ENCODE measurements around the gene INPP4B.
A peak's percentile ranks its signal among the peaks of the same experiment; 100 is the strongest.

The INPP4B gene

DNA sequence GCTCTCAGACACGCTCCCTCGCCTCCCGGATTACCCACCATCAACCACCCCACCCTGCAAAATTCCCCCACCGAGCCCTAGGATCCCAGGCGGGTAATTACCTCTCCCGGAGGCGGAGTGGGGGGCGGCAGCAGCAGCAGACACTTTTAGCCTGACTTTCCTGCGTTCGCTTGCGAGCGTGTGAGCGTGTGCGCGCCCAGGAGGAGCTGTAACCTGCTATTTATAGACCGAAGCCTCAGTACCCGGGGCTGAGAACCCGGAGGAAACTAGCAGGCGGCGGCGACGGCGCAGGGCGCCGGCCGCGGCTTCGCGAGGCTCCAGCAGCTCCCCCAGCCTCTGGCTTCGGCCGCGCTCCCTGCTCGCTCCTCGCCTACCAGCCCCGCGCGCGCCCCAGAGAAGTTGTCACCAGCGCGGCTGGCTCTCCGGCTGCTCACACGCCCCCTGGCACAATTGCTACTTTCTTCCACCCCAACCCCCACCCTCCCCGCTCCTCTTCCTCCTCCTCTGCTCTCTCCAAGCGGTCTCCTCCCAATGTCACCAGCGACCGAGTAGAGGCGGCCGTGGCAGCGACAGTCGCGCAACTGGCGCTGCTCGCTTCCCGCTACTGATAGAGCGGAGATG lies at the start of gene INPP4B:
TSS of gene INPP4B (minus strand) at position 194 of the 621 bp plus-strand sequence.
- H3K4me1 ChIP-seq (ENCODE audit: insufficient read depth, low read length), result peaks cover 20% of the 10 kb centered on the region
- peak within 1 kb of the TSS; percentile 43 for H3K9ac ChIP-seq (ENCODE audit: low read length)
- H3K36me3 ChIP-seq (ENCODE audit: insufficient read depth, low read length), result no peaks in the 10 kb centered on the region
- no peaks in the 10 kb centered on the region for H3K9me3 ChIP-seq (ENCODE audit: low read length)
- H3K27ac ChIP-seq (ENCODE audit: low read depth, low read length), result peak within 1 kb of the TSS; percentile 80
- H3K27me3 ChIP-seq (ENCODE audit: control insufficient read depth in 1 of 2, insufficient read depth in 2 of 2, low read length in 2 of 2), result peaks cover 0 to 8% of the 10 kb centered on the region in 2 donors
- H3K4me3 ChIP-seq (ENCODE audit: low read depth in 1 of 2, low read length in 2 of 2), result peak within 1 kb of the TSS; percentile 77 to 84

DNA sequence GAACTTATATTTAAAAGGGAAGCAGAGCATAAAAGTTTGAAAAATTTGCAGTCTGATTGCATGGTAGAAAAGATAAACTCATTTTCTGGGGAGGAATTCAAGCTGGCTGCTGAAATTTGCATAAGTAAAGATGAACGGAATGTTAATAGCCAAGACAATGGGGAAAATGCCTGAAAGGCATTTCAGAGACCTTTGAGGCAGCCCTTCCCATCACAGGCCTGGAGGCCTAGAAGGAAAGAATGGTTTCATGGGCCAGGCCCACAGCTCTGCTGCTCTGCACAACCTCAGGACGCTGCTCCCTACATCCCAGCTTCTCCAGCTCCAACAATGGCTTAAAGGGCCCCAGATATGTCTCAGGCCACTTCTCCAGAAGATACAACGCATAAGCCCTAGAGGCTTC lies 46.9 kb upstream of the INPP4B start:
- Histone ChIP-seq H3K27me3 (ENCODE audit: control insufficient read depth in 1 of 2, insufficient read depth in 2 of 2, low read length in 2 of 2) (no peaks in the 10 kb centered on the region), H3K4me1 (ENCODE audit: insufficient read depth, low read length) (no peaks in the 10 kb centered on the region), H3K9me3 (ENCODE audit: low read length) (no peaks in the 10 kb centered on the region), H3K9ac (ENCODE audit: low read length) (no peak overlapping the region), H3K4me3 (ENCODE audit: low read depth in 1 of 2, low read length in 2 of 2) (no peak overlapping the region), H3K36me3 (ENCODE audit: insufficient read depth, low read length) (no peaks in the 10 kb centered on the region), H3K27ac (ENCODE audit: low read depth, low read length) (no peak overlapping the region)

DNA sequence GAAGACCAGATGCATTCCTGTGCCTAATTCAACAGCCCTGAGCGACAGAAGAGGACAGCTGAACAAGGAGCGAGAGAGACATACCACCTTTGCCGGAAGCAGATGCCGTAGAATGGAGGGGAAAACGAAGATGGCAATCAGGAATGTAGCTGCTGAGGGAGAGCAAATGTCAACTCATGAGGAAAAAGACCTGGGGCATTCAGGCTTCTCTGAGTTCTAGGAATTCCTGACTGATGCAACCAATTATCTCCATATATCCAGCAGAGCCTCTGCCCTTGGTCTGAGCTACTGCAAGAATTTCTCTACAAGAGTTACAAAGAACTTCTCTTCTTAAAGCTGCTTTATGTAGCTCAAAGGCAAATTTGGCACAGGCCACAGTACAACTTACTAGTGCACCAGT lies 40.5 kb upstream of the INPP4B start:
- Histone ChIP-seq H3K4me3 (ENCODE audit: low read depth in 1 of 2, low read length in 2 of 2) (no peak overlapping the region), H3K27ac (ENCODE audit: low read depth, low read length) (no peak overlapping the region), H3K4me1 (ENCODE audit: insufficient read depth, low read length) (no peaks in the 10 kb centered on the region), H3K9me3 (ENCODE audit: low read length) (no peaks in the 10 kb centered on the region), H3K9ac (ENCODE audit: low read length) (no peak overlapping the region), H3K36me3 (ENCODE audit: insufficient read depth, low read length) (no peaks in the 10 kb centered on the region), H3K27me3 (ENCODE audit: control insufficient read depth in 1 of 2, insufficient read depth in 2 of 2, low read length in 2 of 2) (no peaks in the 10 kb centered on the region)

DNA sequence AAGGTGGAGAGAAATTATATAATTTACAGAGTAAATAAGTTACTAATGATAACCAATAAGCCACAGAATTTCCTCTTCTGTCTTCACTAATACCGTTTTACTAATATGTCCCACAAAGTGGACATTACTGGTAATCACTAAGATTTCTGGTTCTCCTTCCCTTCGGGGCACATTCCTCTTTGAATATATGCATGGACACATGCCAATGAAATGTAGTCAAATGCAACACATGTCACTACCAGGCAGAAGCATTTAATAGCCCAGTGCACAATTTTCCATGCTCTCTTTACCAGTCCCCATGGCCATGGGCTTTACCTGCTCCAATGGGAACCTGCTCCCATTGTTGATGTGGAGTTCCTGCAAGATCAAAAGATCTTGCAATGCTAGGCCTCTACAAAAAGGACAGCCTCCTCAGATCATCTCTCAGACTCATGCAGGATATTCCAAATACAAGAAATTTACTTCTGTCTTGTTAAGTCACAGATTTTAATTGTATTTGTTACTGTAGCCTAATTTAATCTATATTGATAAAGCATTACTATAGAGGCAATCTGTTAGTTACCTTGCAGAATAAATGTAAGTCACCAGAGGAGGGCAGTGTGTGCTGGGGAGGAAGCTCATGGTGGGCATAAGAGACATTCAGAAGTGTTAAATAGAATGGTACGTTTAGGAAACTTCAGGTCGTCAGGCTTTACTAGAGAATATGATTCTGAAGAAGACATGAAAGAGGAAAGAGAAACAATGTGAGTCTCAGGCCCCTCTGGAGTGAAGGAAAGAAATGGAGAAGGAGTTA lies 37.1 kb upstream of the INPP4B start:
- no peaks in the 10 kb centered on the region for H3K9me3 ChIP-seq (ENCODE audit: low read length)
- H3K27ac ChIP-seq (ENCODE audit: low read depth, low read length), result no peak overlapping the region
- H3K27me3 ChIP-seq (ENCODE audit: control insufficient read depth in 1 of 2, insufficient read depth in 2 of 2, low read length in 2 of 2), result no peaks in the 10 kb centered on the region
- no peaks in the 10 kb centered on the region for H3K36me3 ChIP-seq (ENCODE audit: insufficient read depth, low read length)
- no peak overlapping the region for H3K9ac ChIP-seq (ENCODE audit: low read length)
- H3K4me3 ChIP-seq (ENCODE audit: low read depth in 1 of 2, low read length in 2 of 2), result no peak overlapping the region
- H3K4me1 ChIP-seq (ENCODE audit: insufficient read depth, low read length), result no peaks in the 10 kb centered on the region

DNA sequence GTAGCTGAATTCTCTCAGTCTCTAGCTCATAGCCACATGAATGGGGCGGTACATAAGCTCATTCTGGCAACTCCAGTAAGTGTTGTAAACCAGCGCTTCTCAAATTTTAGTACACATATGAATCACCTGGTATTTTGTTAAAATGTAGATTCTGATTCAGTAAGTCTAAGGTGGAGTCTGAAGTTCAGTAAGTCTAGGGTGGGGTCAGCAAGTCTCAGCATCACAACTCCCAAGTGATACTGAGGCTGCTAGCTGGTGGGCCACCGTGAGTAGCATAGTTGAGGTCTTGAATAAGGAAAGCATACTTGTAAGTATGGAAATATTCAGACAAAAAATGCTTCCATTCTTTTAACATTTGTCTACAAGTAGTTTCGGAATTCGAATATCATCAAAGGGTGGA lies 36.1 kb upstream of the INPP4B start:
- Histone ChIP-seq H3K9me3 (ENCODE audit: low read length) (no peaks in the 10 kb centered on the region), H3K36me3 (ENCODE audit: insufficient read depth, low read length) (no peaks in the 10 kb centered on the region), H3K27me3 (ENCODE audit: control insufficient read depth in 1 of 2, insufficient read depth in 2 of 2, low read length in 2 of 2) (no peaks in the 10 kb centered on the region), H3K4me1 (ENCODE audit: insufficient read depth, low read length) (no peaks in the 10 kb centered on the region), H3K27ac (ENCODE audit: low read depth, low read length) (no peak overlapping the region), H3K4me3 (ENCODE audit: low read depth in 1 of 2, low read length in 2 of 2) (no peak overlapping the region), H3K9ac (ENCODE audit: low read length) (no peak overlapping the region)

DNA sequence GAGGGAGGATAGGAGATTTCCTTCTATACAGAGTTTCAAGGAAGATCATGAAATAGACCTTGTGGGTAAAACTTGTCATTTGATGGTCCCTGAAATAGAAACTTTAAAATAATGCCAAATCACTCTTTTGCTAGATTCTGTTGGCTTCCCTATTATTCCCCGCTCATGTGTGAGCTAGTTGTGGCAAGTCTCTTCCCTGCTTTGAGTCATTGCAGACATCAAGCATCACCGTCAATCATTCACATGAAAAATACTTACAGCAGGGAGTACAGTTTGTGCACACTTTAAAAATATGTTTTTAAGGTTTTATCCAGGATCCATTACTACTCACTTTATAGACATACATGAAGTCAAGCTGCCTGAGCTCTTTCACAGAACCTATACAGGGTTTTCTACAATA lies 35.2 kb upstream of the INPP4B start:
- no peaks in the 10 kb centered on the region for H3K4me1 ChIP-seq (ENCODE audit: insufficient read depth, low read length)
- no peak overlapping the region for H3K9ac ChIP-seq (ENCODE audit: low read length)
- no peak overlapping the region for H3K27ac ChIP-seq (ENCODE audit: low read depth, low read length)
- H3K36me3 ChIP-seq (ENCODE audit: insufficient read depth, low read length), result no peaks in the 10 kb centered on the region
- H3K4me3 ChIP-seq (ENCODE audit: low read depth in 1 of 2, low read length in 2 of 2), result no peak overlapping the region
- H3K27me3 ChIP-seq (ENCODE audit: control insufficient read depth in 1 of 2, insufficient read depth in 2 of 2, low read length in 2 of 2), result no peaks in the 10 kb centered on the region
- H3K9me3 ChIP-seq (ENCODE audit: low read length), result no peaks in the 10 kb centered on the region

DNA sequence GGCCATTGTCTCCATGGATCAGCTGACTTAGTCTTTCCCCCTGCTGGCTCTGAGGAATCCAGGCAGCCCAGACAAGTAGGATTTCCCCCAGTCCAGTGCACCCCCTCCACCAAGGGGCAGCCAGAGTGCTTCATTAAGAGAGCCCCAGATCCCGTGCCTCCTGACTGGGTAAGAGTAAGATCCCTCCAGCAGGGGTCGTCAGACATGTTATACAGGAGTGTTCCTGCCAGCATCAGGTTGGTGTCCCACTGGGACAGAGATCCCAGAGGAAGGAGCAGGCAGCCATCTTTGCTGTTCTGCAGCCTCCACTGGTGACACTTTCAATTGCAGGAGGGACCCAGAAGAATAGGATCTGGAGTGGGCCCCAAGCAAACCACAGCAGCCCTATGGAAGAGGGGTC lies 29.0 kb upstream of the INPP4B start:
- Histone ChIP-seq H3K9ac (ENCODE audit: low read length) (no peak overlapping the region), H3K9me3 (ENCODE audit: low read length) (no peaks in the 10 kb centered on the region), H3K27ac (ENCODE audit: low read depth, low read length) (no peak overlapping the region), H3K4me3 (ENCODE audit: low read depth in 1 of 2, low read length in 2 of 2) (no peak overlapping the region), H3K4me1 (ENCODE audit: insufficient read depth, low read length) (no peaks in the 10 kb centered on the region), H3K36me3 (ENCODE audit: insufficient read depth, low read length) (no peaks in the 10 kb centered on the region), H3K27me3 (ENCODE audit: control insufficient read depth in 1 of 2, insufficient read depth in 2 of 2, low read length in 2 of 2) (no peaks in the 10 kb centered on the region)

DNA sequence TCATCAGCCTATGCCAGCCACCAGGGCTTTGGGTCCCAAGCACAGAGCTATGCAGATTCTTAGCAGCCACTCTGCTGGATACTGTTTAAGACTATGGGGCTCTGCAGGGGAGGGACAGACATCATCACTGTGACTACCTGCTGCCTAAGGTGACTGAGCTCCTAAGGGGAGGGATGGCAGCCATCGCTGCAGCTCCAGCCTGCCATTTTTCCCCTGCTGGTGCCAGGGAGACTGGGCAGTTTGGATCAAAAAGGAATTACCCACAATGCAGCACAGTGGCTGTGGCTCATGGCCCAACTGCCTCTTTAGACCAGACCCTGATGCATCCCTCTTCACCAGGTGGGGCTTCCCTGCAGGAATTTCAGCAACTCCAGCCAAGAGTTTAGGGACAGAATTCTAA lies 28.6 kb upstream of the INPP4B start:
- H3K4me3 ChIP-seq (ENCODE audit: low read depth in 1 of 2, low read length in 2 of 2), result no peak overlapping the region
- H3K4me1 ChIP-seq (ENCODE audit: insufficient read depth, low read length), result no peaks in the 10 kb centered on the region
- no peak overlapping the region for H3K27ac ChIP-seq (ENCODE audit: low read depth, low read length)
- H3K9me3 ChIP-seq (ENCODE audit: low read length), result no peaks in the 10 kb centered on the region
- no peak overlapping the region for H3K9ac ChIP-seq (ENCODE audit: low read length)
- H3K27me3 ChIP-seq (ENCODE audit: control insufficient read depth in 1 of 2, insufficient read depth in 2 of 2, low read length in 2 of 2), result no peaks in the 10 kb centered on the region
- no peaks in the 10 kb centered on the region for H3K36me3 ChIP-seq (ENCODE audit: insufficient read depth, low read length)

DNA sequence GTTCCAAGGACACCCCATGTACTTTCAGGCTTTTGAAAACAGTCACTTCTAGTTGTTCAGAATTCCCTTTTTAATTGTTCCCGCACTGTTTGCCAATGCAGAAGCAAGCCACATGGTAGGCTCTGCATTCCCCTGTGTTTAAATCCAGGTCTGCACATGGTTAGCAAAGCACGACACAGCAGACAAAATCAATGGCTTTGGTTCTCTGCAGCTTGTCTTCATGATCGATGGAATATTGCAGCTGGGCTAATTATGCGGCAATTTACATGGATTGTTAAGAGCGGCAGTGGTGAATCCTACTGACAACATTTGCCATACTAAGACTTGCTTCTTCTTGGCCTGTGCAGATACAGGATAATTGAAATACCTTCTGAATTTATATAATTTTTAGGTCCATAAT lies 20.6 kb upstream of the INPP4B start:
- Histone ChIP-seq H3K9me3 (ENCODE audit: low read length) (no peaks in the 10 kb centered on the region), H3K36me3 (ENCODE audit: insufficient read depth, low read length) (no peaks in the 10 kb centered on the region), H3K9ac (ENCODE audit: low read length) (no peak overlapping the region), H3K4me1 (ENCODE audit: insufficient read depth, low read length) (no peaks in the 10 kb centered on the region), H3K27ac (ENCODE audit: low read depth, low read length) (no peak overlapping the region), H3K4me3 (ENCODE audit: low read depth in 1 of 2, low read length in 2 of 2) (no peak overlapping the region), H3K27me3 (ENCODE audit: control insufficient read depth in 1 of 2, insufficient read depth in 2 of 2, low read length in 2 of 2) (no peaks in the 10 kb centered on the region)

DNA sequence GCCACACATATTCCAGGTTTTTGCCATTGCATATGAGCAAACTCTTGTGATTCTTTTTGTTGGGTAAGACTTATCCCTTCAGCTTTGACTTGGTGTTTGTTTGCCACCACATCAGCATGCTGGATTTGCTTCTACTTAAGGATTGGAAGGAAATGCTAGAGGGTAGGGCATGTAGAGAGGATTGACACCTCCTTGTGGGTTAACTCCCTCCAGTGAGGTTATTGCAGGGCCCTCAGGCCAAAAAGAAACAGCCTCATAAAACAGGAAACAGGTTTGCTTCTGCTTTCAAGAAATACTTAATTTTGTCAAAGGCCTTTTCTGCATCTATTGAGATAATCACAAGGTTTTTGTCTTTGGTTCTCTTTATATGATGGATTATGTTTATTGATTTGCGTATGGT lies 15.2 kb upstream of the INPP4B start:
- Histone ChIP-seq H3K27ac (ENCODE audit: low read depth, low read length) (no peak overlapping the region), H3K27me3 (ENCODE audit: control insufficient read depth in 1 of 2, insufficient read depth in 2 of 2, low read length in 2 of 2) (no peaks in the 10 kb centered on the region), H3K9ac (ENCODE audit: low read length) (no peak overlapping the region), H3K4me1 (ENCODE audit: insufficient read depth, low read length) (no peaks in the 10 kb centered on the region), H3K9me3 (ENCODE audit: low read length) (no peaks in the 10 kb centered on the region), H3K36me3 (ENCODE audit: insufficient read depth, low read length) (no peaks in the 10 kb centered on the region), H3K4me3 (ENCODE audit: low read depth in 1 of 2, low read length in 2 of 2) (no peak overlapping the region)

DNA sequence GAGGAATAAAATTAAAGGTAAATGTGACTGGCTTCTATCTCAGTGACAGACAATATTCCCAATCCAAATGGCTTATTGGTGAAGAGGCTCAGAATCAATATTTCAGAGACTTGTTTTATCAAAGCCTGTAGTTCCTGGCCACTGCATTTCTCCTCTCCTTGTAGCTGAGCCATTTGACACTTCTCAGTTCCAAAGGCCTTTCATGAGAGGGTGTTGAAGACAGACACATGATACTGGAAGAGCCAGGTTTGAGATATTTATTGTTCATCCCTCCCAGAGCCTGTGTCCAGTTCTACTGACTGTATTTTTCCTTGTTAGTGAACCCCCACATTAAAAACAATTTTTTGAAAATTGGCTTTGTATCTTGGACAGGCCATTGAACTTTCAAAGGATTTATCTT lies 12.9 kb upstream of the INPP4B start:
- H3K36me3 ChIP-seq (ENCODE audit: insufficient read depth, low read length), result no peaks in the 10 kb centered on the region
- H3K4me1 ChIP-seq (ENCODE audit: insufficient read depth, low read length), result no peaks in the 10 kb centered on the region
- no peak overlapping the region for H3K9ac ChIP-seq (ENCODE audit: low read length)
- H3K27ac ChIP-seq (ENCODE audit: low read depth, low read length), result no peak overlapping the region
- H3K9me3 ChIP-seq (ENCODE audit: low read length), result no peaks in the 10 kb centered on the region
- no peak overlapping the region for H3K4me3 ChIP-seq (ENCODE audit: low read depth in 1 of 2, low read length in 2 of 2)
- H3K27me3 ChIP-seq (ENCODE audit: control insufficient read depth in 1 of 2, insufficient read depth in 2 of 2, low read length in 2 of 2), result no peaks in the 10 kb centered on the region

DNA sequence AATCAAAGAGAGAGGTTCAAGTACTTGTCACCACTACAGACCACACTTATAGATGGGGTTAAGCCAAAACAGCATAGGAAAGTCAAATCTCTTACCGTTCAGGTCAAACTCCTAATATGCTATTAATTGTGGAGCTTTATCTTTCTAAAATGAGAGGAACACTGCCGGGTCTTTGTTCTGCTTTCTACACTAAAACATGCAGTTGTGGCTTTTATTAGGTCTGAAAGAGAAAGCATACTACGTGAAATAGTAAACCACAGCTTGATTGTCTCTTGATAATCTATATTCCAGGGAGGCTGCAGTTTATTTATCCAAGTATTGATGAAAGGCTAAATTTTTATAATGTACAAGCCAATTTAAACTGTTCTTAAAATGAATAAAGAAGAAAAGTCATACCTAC lies 12.3 kb upstream of the INPP4B start:
- Histone ChIP-seq H3K4me3 (ENCODE audit: low read depth in 1 of 2, low read length in 2 of 2) (no peak overlapping the region), H3K9me3 (ENCODE audit: low read length) (no peaks in the 10 kb centered on the region), H3K36me3 (ENCODE audit: insufficient read depth, low read length) (no peaks in the 10 kb centered on the region), H3K27me3 (ENCODE audit: control insufficient read depth in 1 of 2, insufficient read depth in 2 of 2, low read length in 2 of 2) (no peaks in the 10 kb centered on the region), H3K9ac (ENCODE audit: low read length) (no peak overlapping the region), H3K27ac (ENCODE audit: low read depth, low read length) (no peak overlapping the region), H3K4me1 (ENCODE audit: insufficient read depth, low read length) (no peaks in the 10 kb centered on the region)
